Colonic mucosa (tissue), 4 donors: ENCODE data around the gene ADCYAP1. TPM values are rescaled to one million over a fixed set of nuclear protein-coding genes. Genes with fewer than 3 reads are reported as not detected.

Experiments used
- DNase-seq: peaks from one replicate; pipeline ENCODE4 v3.0.0-alpha.2; 2020
- H3K27ac ChIP-seq: fragments of 200-600 bp; one replicate; pipeline ENCODE4 v1.8.0; 2021
- H3K27me3 ChIP-seq: fragments of 200-600 bp; one replicate; pipeline ENCODE4 v1.8.0; 2021
- H3K36me3 ChIP-seq: fragments of 200-600 bp; one replicate; pipeline ENCODE4 v1.8.0; 2021
- H3K4me1 ChIP-seq: fragments of 200-600 bp; one replicate; pipeline ENCODE4 v1.8.0; 2021; ENCODE audit warnings: mild to moderate bottlenecking
- H3K4me3 ChIP-seq: fragments of 200-600 bp; one replicate; pipeline ENCODE4 v1.8.0; 2021
- H3K9ac ChIP-seq, 2 donors: one replicate each; pipeline ENCODE4 v1.7.0; 2013; ENCODE audit warnings: control low read depth in 2 of 2, low read depth in 2 of 2, low read length in 2 of 2
- H3K9me3 ChIP-seq: fragments of 200-600 bp; one replicate; pipeline ENCODE4 v1.8.0; 2021
- CTCF ChIP-seq: fragments of 200-600 bp; IDR thresholded peaks from one replicate; pipeline ENCODE4 v1.8.0; 2022; ENCODE audit warnings: antibody characterized with exemption, mild to moderate bottlenecking
- intact Hi-C: fragments of 100-400 bp; cut with DNase I; formaldehyde crosslinking; loops from one replicate; pipeline ENCODE4 v1.14.1; 2022
- total RNA-seq, 2 donors: library from RNA; stranded (reverse); fragmentation: NEBNext Ultra II Directional in 1 of 2; extraction: Animal tissue kit (Norgen Biotek cat#: 25700) in 1 of 2; gene quantifications; one replicate each; pipeline ENCODE4 v1.2.1, GENCODE V29; 2021
- donor health status: healthy.
- donor health status: DM: no; HTN: no; CAD: no.
- donor health status: DM: no; HTN: no; CAD: no.

ADCYAP1 gene
- total RNA-seq, 2 donors from 2014 or later: 0.32 to 0.48 TPM

GRCh38 chr18:911486-911885 is 6.8 kb downstream of the ADCYAP1 start:
- H3K9ac ChIP-seq: no peak overlapping the region
- H3K36me3 ChIP-seq: no peaks in the 10 kb centered on the region
- H3K9me3 ChIP-seq: no peaks in the 10 kb centered on the region
- no peak overlapping the region for H3K27ac ChIP-seq
- no peak for TF ChIP-seq CTCF
- H3K27me3 ChIP-seq: peaks cover 30% of the 10 kb centered on the region
- no peaks in the 10 kb centered on the region for H3K4me1 ChIP-seq
- no peak overlapping the region for H3K4me3 ChIP-seq
- DNase-seq: no peak
- intact Hi-C loops: no loop called here

- Histone ChIP-seq H3K36me3 (no peaks in the 10 kb centered on the region), H3K4me1 (no peaks in the 10 kb centered on the region), H3K27me3 (no peaks in the 10 kb centered on the region), H3K4me3 (no peak overlapping the region), H3K9me3 (no peaks in the 10 kb centered on the region), H3K9ac (no peak overlapping the region), H3K27ac (no peak overlapping the region)
- TF ChIP-seq CTCF: no peak
- intact Hi-C loops: no loop called here
- DNase-seq: no peak
Observed at GRCh38 chr18:916562-916961, 11.9 kb downstream of the ADCYAP1 start.

- Histone ChIP-seq H3K9me3 (no peaks in the 10 kb centered on the region), H3K27ac (no peak overlapping the region), H3K9ac (no peak overlapping the region), H3K4me3 (no peak overlapping the region), H3K27me3 (no peaks in the 10 kb centered on the region), H3K4me1 (no peaks in the 10 kb centered on the region), H3K36me3 (no peaks in the 10 kb centered on the region)
- no peak for TF ChIP-seq CTCF
- DNase-seq: no peak
- intact Hi-C loops: no loop called here
Observed at GRCh38 chr18:919078-919477, 14.4 kb downstream of the ADCYAP1 start.

GRCh38 chr18:923144-923866 is 18.6 kb downstream of the ADCYAP1 start:
- no peaks in the 10 kb centered on the region for H3K36me3 ChIP-seq
- intact Hi-C loops: no loop called here
- no peak for TF ChIP-seq CTCF
- no peak overlapping the region for H3K27ac ChIP-seq
- H3K4me3 ChIP-seq: no peak overlapping the region
- H3K27me3 ChIP-seq: no peaks in the 10 kb centered on the region
- no peaks in the 10 kb centered on the region for H3K4me1 ChIP-seq
- no peaks in the 10 kb centered on the region for H3K9me3 ChIP-seq
- no peak for DNase-seq
- no peak overlapping the region for H3K9ac ChIP-seq

- TF ChIP-seq CTCF: no peak
- Histone ChIP-seq H3K4me1 (no peaks in the 10 kb centered on the region), H3K9me3 (no peaks in the 10 kb centered on the region), H3K36me3 (no peaks in the 10 kb centered on the region), H3K27ac (no peak overlapping the region), H3K4me3 (no peak overlapping the region), H3K27me3 (no peaks in the 10 kb centered on the region), H3K9ac (no peak overlapping the region)
- DNase-seq: no peak
- intact Hi-C loops: no loop called here
Observed at GRCh38 chr18:924987-925386, 20.3 kb downstream of the ADCYAP1 start.
